Measurements from ENCODE around the gene C1orf50. TPM values are rescaled to one million over a fixed set of nuclear protein-coding genes. Genes with fewer than 3 reads are reported as not detected.
A peak's percentile ranks its signal among the peaks of the same experiment; 100 is the strongest.

Gene C1orf50
- total and polyA plus RNA-seq, 2 experiments from 2014 or later: 7.3 to 22.1 TPM

DNA sequence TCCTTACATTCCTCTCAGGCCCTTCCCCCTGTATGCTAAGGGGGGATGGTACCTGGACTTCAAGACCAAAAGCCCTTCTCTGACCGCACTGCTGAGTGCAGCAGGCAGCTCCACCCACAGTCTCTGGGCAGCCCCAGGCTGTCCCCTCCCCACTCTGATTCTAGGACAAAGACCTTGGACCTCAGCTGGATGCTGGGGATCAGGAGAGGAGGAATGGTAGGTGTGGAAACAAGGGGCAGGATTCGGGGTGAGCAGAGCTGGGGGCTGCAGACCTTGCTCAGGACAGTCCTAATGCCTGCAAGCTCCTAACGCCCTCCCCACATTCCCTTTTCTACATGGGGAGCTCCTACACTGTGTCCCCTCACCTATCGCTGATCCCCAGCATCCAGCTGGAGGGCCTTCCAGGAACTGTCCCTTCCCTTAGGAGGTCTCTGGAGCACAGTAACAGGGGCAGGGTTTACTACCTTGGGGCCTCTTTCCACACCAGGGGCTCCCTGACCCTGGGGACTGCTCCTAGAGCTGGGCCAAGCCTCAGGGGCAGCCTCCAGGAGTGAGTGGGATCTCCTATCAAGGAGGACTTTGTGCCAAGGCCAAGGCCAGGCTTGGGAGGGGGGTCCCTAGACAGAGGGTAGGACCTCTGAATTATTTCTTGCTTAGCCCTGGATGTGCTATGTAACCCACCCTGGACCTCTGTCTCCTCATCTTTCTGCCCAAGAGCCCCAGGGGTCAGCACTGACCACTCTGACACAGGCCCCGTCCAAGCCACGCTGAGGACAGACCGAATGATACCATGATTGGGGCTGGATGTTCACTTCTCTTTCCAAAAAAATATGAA, 32.6 kb upstream of the C1orf50 start:
- no peak overlapping the region for H3K4me3 ChIP-seq
- peaks cover under 1% of the 10 kb centered on the region for H3K4me1 ChIP-seq (ENCODE audit: low read depth)
- no peak for DNase-seq (ENCODE audit: low read depth in 1 of 2, low spot score in 1 of 2)
- H3K27me3 ChIP-seq: no peaks in the 10 kb centered on the region
- no peaks in the 10 kb centered on the region for H3K36me3 ChIP-seq
- H3K9me3 ChIP-seq (ENCODE audit: low read depth): no peaks in the 10 kb centered on the region
- H3K27ac ChIP-seq: no peak overlapping the region
- TF ChIP-seq, protein P1, sequence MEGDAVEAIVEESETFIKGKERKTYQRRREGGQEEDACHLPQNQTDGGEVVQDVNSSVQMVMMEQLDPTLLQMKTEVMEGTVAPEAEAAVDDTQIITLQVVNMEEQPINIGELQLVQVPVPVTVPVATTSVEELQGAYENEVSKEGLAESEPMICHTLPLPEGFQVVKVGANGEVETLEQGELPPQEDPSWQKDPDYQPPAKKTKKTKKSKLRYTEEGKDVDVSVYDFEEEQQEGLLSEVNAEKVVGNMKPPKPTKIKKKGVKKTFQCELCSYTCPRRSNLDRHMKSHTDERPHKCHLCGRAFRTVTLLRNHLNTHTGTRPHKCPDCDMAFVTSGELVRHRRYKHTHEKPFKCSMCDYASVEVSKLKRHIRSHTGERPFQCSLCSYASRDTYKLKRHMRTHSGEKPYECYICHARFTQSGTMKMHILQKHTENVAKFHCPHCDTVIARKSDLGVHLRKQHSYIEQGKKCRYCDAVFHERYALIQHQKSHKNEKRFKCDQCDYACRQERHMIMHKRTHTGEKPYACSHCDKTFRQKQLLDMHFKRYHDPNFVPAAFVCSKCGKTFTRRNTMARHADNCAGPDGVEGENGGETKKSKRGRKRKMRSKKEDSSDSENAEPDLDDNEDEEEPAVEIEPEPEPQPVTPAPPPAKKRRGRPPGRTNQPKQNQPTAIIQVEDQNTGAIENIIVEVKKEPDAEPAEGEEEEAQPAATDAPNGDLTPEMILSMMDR (IDR thresholded peaks at IDR 0.05; ENCODE audit: low read depth, low read length): no peak

DNA sequence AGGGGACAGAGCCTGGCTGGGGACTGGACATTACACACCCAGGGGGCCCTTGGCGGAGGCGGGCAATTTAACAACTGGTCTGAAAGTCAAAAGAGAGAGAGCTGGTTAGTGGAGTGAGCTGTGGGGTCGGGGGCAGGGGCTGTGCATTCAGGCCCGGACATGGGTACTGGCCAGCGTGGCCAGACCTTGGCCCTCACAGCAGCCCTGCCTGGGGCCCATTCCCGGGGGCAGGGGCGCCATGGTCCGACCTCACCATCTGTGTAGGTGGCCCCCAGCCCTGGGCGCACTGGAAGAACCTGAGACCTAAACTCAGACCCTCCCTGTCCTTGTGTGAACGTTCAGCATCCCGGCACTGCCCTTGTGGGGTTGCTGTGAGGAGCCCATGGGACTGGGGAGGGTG, 32.0 kb upstream of the C1orf50 start:
- peaks cover 6% of the 10 kb centered on the region for H3K4me1 ChIP-seq (ENCODE audit: low read depth)
- no peaks in the 10 kb centered on the region for H3K9me3 ChIP-seq (ENCODE audit: low read depth)
- no peak overlapping the region for H3K4me3 ChIP-seq
- DNase-seq (ENCODE audit: low read depth in 1 of 2, low spot score in 1 of 2): no peak
- no peaks in the 10 kb centered on the region for H3K36me3 ChIP-seq
- H3K27me3 ChIP-seq: no peaks in the 10 kb centered on the region
- H3K27ac ChIP-seq: no peak overlapping the region
- TF ChIP-seq, protein P1 (IDR thresholded peaks at IDR 0.05; ENCODE audit: low read depth, low read length): no peak

DNA sequence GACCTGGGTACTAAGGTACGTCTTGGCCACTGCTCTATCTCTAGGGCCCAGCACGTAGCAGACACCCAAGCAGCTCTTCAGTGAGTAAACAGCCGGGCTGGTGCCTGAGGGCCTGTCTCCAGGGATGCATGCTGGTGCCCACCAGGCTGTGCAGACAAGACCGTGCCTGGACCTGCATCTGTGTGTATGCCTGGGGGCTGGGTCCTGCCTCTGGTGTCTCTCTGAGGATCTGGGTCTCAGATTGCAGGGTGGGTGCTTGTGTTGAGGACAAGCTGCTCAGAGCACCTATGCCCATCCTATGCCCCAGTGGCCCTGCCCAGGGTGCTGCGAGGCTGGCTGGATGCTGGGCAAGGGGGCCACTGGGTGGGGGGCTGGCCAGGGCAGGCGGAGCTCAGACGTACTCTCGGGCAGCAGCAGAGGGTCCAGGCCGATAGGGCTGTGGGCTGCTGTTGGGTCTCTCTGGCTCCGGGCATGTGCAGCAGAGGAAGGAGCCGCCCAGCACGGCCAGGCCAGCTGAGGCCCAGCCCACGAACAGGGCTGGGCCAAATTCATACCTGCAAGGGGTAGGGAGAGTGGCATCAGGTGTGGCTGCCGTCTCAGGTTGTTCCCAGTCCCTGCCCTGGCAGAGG, 31.5 kb upstream of the C1orf50 start:
- no peak for DNase-seq (ENCODE audit: low read depth in 1 of 2, low spot score in 1 of 2)
- TF ChIP-seq, protein P1 (IDR thresholded peaks at IDR 0.05; ENCODE audit: low read depth, low read length): no peak

DNA sequence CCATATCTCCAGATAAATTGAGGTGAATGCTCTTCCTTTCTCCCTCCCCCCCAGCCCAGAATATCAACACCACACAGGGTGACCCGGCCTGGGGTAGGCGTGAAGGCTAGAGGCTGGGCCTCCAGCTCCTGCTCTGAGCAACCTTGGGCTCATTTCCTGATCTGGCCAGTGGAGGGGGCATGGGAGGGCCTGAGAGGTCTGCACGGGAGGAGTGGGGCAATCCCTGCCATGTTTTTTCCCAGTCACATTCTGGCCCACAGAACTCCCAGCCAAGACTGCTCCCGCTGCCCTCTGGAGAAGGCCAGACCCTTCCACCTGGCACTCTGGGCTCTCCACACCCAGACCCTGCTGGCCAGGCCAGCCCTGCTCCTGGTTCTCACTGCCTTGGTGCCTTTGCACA, 30.9 kb upstream of the C1orf50 start:
- DNase-seq (ENCODE audit: low read depth in 1 of 2, low spot score in 1 of 2): peak in 1 of 2 donors; percentile 39
- Histone ChIP-seq H3K36me3 (no peaks in the 10 kb centered on the region), H3K27me3 (no peaks in the 10 kb centered on the region), H3K4me1 (ENCODE audit: low read depth) (peaks cover 14% of the 10 kb centered on the region), H3K4me3 (no peak overlapping the region), H3K27ac (no peak overlapping the region), H3K9me3 (ENCODE audit: low read depth) (no peaks in the 10 kb centered on the region)
- TF ChIP-seq, protein P1 (IDR thresholded peaks at IDR 0.05; ENCODE audit: low read depth, low read length): peak; percentile 47

More for the DNA sequence above, 31.5 kb upstream of the C1orf50 start:
- Histone ChIP-seq H3K4me1 (ENCODE audit: low read depth) (peaks cover 10% of the 10 kb centered on the region), H3K4me3 (no peak overlapping the region), H3K9me3 (ENCODE audit: low read depth) (no peaks in the 10 kb centered on the region), H3K27me3 (no peaks in the 10 kb centered on the region), H3K36me3 (no peaks in the 10 kb centered on the region), H3K27ac (no peak overlapping the region)

DNA sequence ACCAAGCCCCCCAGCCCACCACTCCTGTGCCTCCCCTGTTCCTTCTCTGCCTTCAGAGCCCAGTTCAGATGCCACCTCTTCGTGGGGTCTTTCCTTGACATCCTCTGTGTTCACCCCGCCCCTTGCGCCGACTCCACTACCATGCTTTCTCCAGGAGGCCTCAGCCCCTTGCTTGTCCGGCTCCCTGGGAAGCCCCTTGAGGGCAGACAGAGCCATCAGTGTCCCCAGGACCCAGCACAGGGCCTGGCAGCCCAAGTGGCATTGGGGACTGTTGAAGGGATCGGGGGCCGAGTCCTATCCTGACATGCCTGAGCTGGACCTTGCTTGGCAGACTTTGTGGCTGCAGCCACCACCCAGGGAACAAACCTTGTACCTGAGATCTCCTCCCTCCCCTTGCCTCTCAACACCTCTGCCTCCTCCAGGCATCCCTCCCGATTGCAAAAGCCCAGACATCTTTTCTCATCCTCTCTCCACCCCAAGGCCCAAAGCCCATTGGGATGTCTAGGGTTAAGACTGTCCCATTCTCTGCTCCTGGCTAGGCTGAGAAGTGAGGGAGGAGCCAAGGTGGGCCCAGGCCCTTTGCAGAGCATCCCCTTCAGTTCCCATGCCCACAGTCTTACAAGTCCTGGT, 30.4 kb upstream of the C1orf50 start:
- TF ChIP-seq, protein P1 (IDR thresholded peaks at IDR 0.05; ENCODE audit: low read depth, low read length): no peak

More for the DNA sequence above, 30.4 kb upstream of the C1orf50 start:
- DNase-seq (ENCODE audit: low read depth in 1 of 2, low spot score in 1 of 2): no peak
- Histone ChIP-seq H3K27ac (no peak overlapping the region), H3K4me1 (ENCODE audit: low read depth) (peaks cover 14% of the 10 kb centered on the region), H3K9me3 (ENCODE audit: low read depth) (no peaks in the 10 kb centered on the region), H3K36me3 (no peaks in the 10 kb centered on the region), H3K27me3 (no peaks in the 10 kb centered on the region), H3K4me3 (no peak overlapping the region)
